Right lobe of liver (tissue), 4 donors: ENCODE measurements around the gene NCK1.

Experiments used
- POLR2A ChIP-seq: fragments of 450-650 bp; IDR thresholded peaks from one replicate; pipeline ENCODE4 v1.6.1; 2017; ENCODE audit warnings: antibody characterized with exemption, mild to moderate bottlenecking
- TF ChIP-seq, protein P1 (sequence below), 4 donors: fragments of 200-600 bp in 3 of 4; fragments of 450-650 bp in 1 of 4; IDR thresholded peaks; one replicate each; pipeline versions ENCODE4 v1.5.1 to v1.8.0; 2016 to 2022; ENCODE audit warnings: antibody characterized with exemption in 4 of 4, mild to moderate bottlenecking in 2 of 4
- donor health status: DM: no; HTN: no; CAD: no.
- donor health status: DM: no; HTN: no; CAD: no.
- donor health status: DM: no; HTN: yes; CAD: no.

GRCh38 chr3:136908297-136908696, 46.3 kb downstream of the NCK1 start:
- TF ChIP-seq, protein P1, sequence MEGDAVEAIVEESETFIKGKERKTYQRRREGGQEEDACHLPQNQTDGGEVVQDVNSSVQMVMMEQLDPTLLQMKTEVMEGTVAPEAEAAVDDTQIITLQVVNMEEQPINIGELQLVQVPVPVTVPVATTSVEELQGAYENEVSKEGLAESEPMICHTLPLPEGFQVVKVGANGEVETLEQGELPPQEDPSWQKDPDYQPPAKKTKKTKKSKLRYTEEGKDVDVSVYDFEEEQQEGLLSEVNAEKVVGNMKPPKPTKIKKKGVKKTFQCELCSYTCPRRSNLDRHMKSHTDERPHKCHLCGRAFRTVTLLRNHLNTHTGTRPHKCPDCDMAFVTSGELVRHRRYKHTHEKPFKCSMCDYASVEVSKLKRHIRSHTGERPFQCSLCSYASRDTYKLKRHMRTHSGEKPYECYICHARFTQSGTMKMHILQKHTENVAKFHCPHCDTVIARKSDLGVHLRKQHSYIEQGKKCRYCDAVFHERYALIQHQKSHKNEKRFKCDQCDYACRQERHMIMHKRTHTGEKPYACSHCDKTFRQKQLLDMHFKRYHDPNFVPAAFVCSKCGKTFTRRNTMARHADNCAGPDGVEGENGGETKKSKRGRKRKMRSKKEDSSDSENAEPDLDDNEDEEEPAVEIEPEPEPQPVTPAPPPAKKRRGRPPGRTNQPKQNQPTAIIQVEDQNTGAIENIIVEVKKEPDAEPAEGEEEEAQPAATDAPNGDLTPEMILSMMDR (IDR thresholded peaks at IDR 0.05): no peak
- no peak for TF ChIP-seq POLR2A
